ENCODE results near the gene DNAH7.
"Not testable (repeated sequence)": the region's sequence is repeated elsewhere in the genome, so short reads cannot be mapped to it uniquely, and the experiment has no call there.

The DNAH7 gene
- total RNA-seq: 0.10 to 0.26 reads per million in 2 donors

- DNase-seq: peak; percentile 89
Observed at GRCh38 chr2:196068271-196069209, at the start of gene DNAH7. Gene DNAH7 (minus strand): TSS chr2:196068837. CDS start chr2:196068711, 126 bp downstream.

GRCh38 chr2:196117214-196117705 lies 48.6 kb upstream of the DNAH7 start:
- no peak for DNase-seq

- no peak for DNase-seq
Observed at GRCh38 chr2:196113061-196113974, 44.7 kb upstream of the DNAH7 start.

- no peak for DNase-seq
Observed at GRCh38 chr2:196112418-196113034, 43.9 kb upstream of the DNAH7 start.

GRCh38 chr2:196108604-196109003 lies 40.0 kb upstream of the DNAH7 start:
- no peak for DNase-seq

- DNase-seq: no peak
Observed at GRCh38 chr2:196105951-196106350, 37.3 kb upstream of the DNAH7 start.

GRCh38 chr2:196104066-196104465 lies 35.4 kb upstream of the DNAH7 start:
- no peak for DNase-seq

- DNase-seq: no peak
Observed at GRCh38 chr2:196103626-196104025, 35.0 kb upstream of the DNAH7 start.

GRCh38 chr2:196101325-196101991 lies 32.8 kb upstream of the DNAH7 start:
- no peak for DNase-seq

GRCh38 chr2:196099916-196100315 lies 31.3 kb upstream of the DNAH7 start:
- DNase-seq: no peak

GRCh38 chr2:196097864-196098660 lies 29.4 kb upstream of the DNAH7 start:
- no peak for DNase-seq

GRCh38 chr2:196096982-196097745 lies 28.5 kb upstream of the DNAH7 start:
- no peak for DNase-seq

- DNase-seq: no peak
Observed at GRCh38 chr2:196096264-196096663, 27.6 kb upstream of the DNAH7 start.

- not testable (repeated sequence) for DNase-seq
Observed at GRCh38 chr2:196089448-196089847, 20.8 kb upstream of the DNAH7 start.

GRCh38 chr2:196088203-196088602 lies 19.6 kb upstream of the DNAH7 start:
- DNase-seq: no peak

GRCh38 chr2:196086517-196087368 lies 18.1 kb upstream of the DNAH7 start:
- no peak for DNase-seq

- DNase-seq: no peak
Observed at GRCh38 chr2:196083601-196084000, 15.0 kb upstream of the DNAH7 start.

- DNase-seq: no peak
Observed at GRCh38 chr2:196080526-196080925, 11.9 kb upstream of the DNAH7 start.

- DNase-seq: no peak
Observed at GRCh38 chr2:196079052-196079451, 10.4 kb upstream of the DNAH7 start.

- no peak for DNase-seq
Observed at GRCh38 chr2:196077821-196078220, 9.2 kb upstream of the DNAH7 start.

Data from activated gamma-delta T cell (primary cell).